A673 (cell line): ENCODE measurements around the gene MVK.

Source experiments
- EZH2 ChIP-seq: fragments of 200-600 bp; sonication (generic); IDR thresholded peaks from 2 replicates; pipeline ENCODE4 v1.6.1; 2017; ENCODE audit warnings: borderline replicate concordance, low read depth, mild to moderate bottlenecking, mixed read lengths, antibody characterized with exemption, low read length; ENCODE audit not compliant: poor library complexity, severe bottlenecking
- TF ChIP-seq, protein P1 (sequence below): fragments of 300-800, 200-600 bp; sonication (generic); conservative IDR thresholded peaks from 2 replicates; pipeline ENCODE4 v1.5.1; 2017; ENCODE audit warnings: low read depth, mild to moderate bottlenecking, antibody characterized with exemption, low read length, moderate library complexity, mixed read lengths

DNA sequence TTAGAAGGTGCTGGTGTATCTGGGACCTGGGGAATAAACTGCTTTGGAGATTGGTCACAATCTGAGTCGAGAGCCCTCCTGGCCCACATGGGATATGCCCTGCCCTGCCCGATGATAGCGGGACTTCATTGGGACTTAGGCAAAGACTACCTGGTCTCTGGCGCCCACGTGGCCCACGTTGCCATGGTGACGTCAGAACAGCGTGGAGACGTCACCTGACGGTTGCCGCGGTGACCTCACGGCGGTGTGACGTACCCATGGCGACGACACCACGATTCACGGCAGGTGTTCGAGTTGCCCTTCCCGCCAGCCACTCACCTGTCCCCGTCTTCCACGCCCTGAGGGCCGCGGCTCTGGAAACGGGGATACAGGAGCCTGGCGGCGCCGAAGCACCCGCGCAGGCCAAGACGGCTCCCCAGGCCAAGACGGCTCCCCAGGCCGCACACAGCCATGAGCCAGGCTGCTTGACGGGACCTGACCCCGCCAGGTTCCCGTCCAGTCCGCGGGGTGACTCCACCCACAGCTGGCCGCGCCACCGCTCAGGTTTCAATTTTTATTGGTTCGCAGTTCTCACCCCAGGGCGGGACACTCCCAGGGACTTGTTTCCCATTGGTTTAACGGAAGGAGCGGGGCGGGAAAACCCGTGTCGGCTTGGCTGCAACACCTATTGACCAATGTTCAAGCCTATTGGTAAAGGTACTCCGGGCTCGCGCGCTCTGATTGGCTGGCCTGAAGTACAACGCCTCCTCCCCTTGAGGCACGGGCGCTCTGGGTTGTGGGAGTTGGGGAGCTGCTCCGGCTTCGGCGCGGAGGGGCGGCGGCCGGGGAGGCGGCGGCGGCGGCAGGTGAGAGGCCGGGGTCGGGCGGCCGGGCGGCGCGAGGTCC is at the start of gene MVK, which contains the start of gene MMAB:
- TF ChIP-seq, protein P1, sequence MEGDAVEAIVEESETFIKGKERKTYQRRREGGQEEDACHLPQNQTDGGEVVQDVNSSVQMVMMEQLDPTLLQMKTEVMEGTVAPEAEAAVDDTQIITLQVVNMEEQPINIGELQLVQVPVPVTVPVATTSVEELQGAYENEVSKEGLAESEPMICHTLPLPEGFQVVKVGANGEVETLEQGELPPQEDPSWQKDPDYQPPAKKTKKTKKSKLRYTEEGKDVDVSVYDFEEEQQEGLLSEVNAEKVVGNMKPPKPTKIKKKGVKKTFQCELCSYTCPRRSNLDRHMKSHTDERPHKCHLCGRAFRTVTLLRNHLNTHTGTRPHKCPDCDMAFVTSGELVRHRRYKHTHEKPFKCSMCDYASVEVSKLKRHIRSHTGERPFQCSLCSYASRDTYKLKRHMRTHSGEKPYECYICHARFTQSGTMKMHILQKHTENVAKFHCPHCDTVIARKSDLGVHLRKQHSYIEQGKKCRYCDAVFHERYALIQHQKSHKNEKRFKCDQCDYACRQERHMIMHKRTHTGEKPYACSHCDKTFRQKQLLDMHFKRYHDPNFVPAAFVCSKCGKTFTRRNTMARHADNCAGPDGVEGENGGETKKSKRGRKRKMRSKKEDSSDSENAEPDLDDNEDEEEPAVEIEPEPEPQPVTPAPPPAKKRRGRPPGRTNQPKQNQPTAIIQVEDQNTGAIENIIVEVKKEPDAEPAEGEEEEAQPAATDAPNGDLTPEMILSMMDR: no peak
- no peak for TF ChIP-seq EZH2
